GM13977 (cell line): Measurements from ENCODE around the gene GDPD2.

ENCODE experiments used
- DNase-seq: peaks from one replicate; pipeline ENCODE4 v3.0.0; 2012; ENCODE audit warnings: low spot score
- CTCF ChIP-seq: IDR thresholded peaks from 2 replicates; pipeline ENCODE4 v1.5.1; 2012; ENCODE audit warnings: mild to moderate bottlenecking, control low read depth; ENCODE audit not compliant: insufficient read depth; ENCODE audit errors: extremely low read depth, missing control alignments
- in situ Hi-C: fragments of 300-500 bp; cut with MboI; formaldehyde crosslinking; loops from one replicate; pipeline ENCODE4 v1.12.0; 2022; ENCODE audit warnings: low sequenced_read_pairs, low pct_unique_long_range_greater_than_20kb, mixed read lengths, inconsistent platforms; ENCODE audit not compliant: unreplicated experiment

GDPD2 gene

GRCh38 chrX:70445951-70446350 is 22.8 kb downstream of the GDPD2 start:
- DNase-seq: peak; percentile 20
- no peak for TF ChIP-seq CTCF
- in situ Hi-C loops: no loop called here

GRCh38 chrX:70446380-70447350 is 23.6 kb downstream of the GDPD2 start:
- in situ Hi-C loops: no loop called here
- peak; percentile 26 for DNase-seq
- TF ChIP-seq CTCF: no peak

- TF ChIP-seq CTCF: no peak
- peak; percentile 13 for DNase-seq
- in situ Hi-C loops: no loop called here
Measured at GRCh38 chrX:70449457-70449966, 26.4 kb downstream of the GDPD2 start.

- peak; percentile 75 for DNase-seq
- in situ Hi-C loops: no loop called here
- TF ChIP-seq CTCF: peak; percentile 62
Measured at GRCh38 chrX:70452143-70452733, 29.1 kb downstream of the GDPD2 start.

GRCh38 chrX:70453024-70453618 is 30.0 kb downstream of the GDPD2 start:
- TF ChIP-seq CTCF: no peak
- in situ Hi-C loops: no loop called here
- DNase-seq: peak; percentile 44
